Right lobe of liver (tissue), 6 donors: ENCODE measurements around the gene WBP2. TPM values are rescaled to one million over a fixed set of nuclear protein-coding genes. Genes with fewer than 3 reads are reported as not detected.

ENCODE experiments used
- ATAC-seq, 4 donors: fragments of 200-7000 bp; cut with Tn5 transposase; one replicate each; pipeline ENCODE4 v1.9.1; 2020; ENCODE audit warnings: mild to moderate bottlenecking in 4 of 4, moderate library complexity in 4 of 4
- DNase-seq, 3 donors: peaks; one replicate each; pipeline ENCODE4 v3.0.0-alpha.2; 2020
- H3K27ac ChIP-seq, 3 donors: fragments of 200-600 bp; one replicate each; pipeline ENCODE4 v1.8.0; 2022
- H3K27me3 ChIP-seq, 2 donors: fragments of 200-600 bp; one replicate each; pipeline ENCODE4 v1.8.0; 2022
- H3K36me3 ChIP-seq, 4 donors: fragments of 200-600 bp; sonication (generic) in 1 of 4; one replicate each; pipeline versions ENCODE4 v1.5.1 to v1.8.0; 2017 to 2022; ENCODE audit warnings: control low read depth in 1 of 4
- H3K4me1 ChIP-seq, 4 donors: fragments of 200-600 bp; sonication (generic) in 1 of 4; one replicate each; pipeline versions ENCODE4 v1.5.1 to v1.8.0; 2017 to 2022; ENCODE audit warnings: control low read depth in 1 of 4
- H3K4me3 ChIP-seq, 3 donors: fragments of 200-600 bp; one replicate each; pipeline ENCODE4 v1.8.0; 2022
- H3K9me3 ChIP-seq, 4 donors: fragments of 200-600 bp; sonication (generic) in 1 of 4; one replicate each; pipeline versions ENCODE4 v1.5.1 to v1.8.0; 2017 to 2022; ENCODE audit warnings: control low read depth in 1 of 4
- POLR2A ChIP-seq: fragments of 450-650 bp; IDR thresholded peaks from one replicate; pipeline ENCODE4 v1.6.1; 2017; ENCODE audit warnings: antibody characterized with exemption, mild to moderate bottlenecking
- WGBS: methylation state at CpG from one replicate; pipeline ENCODE4 v1.1.6; 2018; ENCODE audit warnings: low coverage, low lambda C conversion rate; ENCODE audit not compliant: insufficient coverage; ENCODE audit errors: missing lambda C conversion rate; 5-methylcytosine and 5-hydroxymethylcytosine counted together
- intact Hi-C, 2 donors: fragments of 100-400 bp; cut with DNase I; formaldehyde crosslinking; loops; one replicate each; pipeline versions ENCODE4 v1.11.2 to v1.14.1; 2022
- total RNA-seq, 6 experiments: library from RNA; depleted of rRNA in 2 of 6; stranded (reverse); fragments of >200 nt in 2 of 6; fragmentation: NEBNext Ultra II Directional in 3 of 6; extraction: Animal tissue kit (Norgen Biotek cat#: 25700) in 3 of 6; gene quantifications; one replicate each; pipeline versions ENCODE4 v1.1.0 to v1.2.4, GENCODE V29; 2016 to 2023
- TF ChIP-seq, protein P1 (sequence below), 4 donors: fragments of 200-600 bp in 3 of 4; fragments of 450-650 bp in 1 of 4; IDR thresholded peaks; one replicate each; pipeline versions ENCODE4 v1.5.1 to v1.8.0; 2016 to 2022; ENCODE audit warnings: antibody characterized with exemption in 4 of 4, mild to moderate bottlenecking in 2 of 4
- donor health status: DM: no; HTN: yes; CAD: no.
- donor health status: DM: no; HTN: no; CAD: no.
- donor health status: DM: no; HTN: no; CAD: no.
- donor health status: DM: no; HTN: yes; CAD: no.
- donor health status: DM: no; HTN: yes; CAD: no.

The WBP2 gene
- total RNA-seq, 6 experiments from 2014 or later: 57.5 to 99.2 (median 68.7) TPM

DNA sequence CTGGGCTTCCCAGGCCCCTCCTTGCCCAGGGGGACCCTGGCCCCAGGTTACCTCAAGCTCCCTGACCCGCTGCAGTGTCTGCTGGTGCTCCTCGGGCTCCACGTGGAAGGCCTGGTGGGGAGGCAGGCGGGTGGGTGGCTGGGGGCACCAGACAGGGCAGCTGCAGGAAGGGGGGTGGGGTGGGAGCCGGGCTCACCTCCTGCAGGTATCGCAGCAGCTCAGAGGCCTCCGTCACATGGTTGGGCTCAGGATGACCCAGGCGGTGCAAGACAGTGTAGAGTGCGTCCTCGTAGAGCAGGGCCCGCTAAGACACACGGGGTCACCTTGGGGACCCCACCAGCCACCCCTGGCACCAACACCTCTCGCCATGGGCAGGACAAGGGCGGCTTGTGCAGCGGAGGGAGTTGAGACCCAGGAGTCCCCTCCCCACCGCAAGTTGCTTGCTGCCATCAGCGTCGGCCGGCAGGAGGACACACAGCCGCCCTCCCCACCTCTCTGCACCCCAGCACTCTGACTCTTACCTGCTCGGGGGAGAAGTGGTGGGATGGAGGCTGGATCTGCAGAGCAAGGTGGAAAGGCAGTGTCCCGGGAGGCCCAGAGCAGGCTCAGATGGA lies 12.1 kb downstream of the WBP2 start:
- Histone ChIP-seq H3K27me3 (no peaks in the 10 kb centered on the region), H3K9me3 (no peaks in the 10 kb centered on the region), H3K4me1 (peaks cover 0 to 23% (median 3%) of the 10 kb centered on the region in 4 donors), H3K27ac (peak overlapping the region; percentile 9 to 83 (median 75)), H3K4me3 (peak overlapping the region; percentile 12 to 38 (median 28)), H3K36me3 (peaks cover 2 to 22% (median 15%) of the 10 kb centered on the region in 4 donors)
- intact Hi-C loops: no loop called here
- 31% methylated on average over 2 of the region's 22 CpGs for WGBS
- DNase-seq (no peak), ATAC-seq (no peak)
- TF ChIP-seq, protein P1, sequence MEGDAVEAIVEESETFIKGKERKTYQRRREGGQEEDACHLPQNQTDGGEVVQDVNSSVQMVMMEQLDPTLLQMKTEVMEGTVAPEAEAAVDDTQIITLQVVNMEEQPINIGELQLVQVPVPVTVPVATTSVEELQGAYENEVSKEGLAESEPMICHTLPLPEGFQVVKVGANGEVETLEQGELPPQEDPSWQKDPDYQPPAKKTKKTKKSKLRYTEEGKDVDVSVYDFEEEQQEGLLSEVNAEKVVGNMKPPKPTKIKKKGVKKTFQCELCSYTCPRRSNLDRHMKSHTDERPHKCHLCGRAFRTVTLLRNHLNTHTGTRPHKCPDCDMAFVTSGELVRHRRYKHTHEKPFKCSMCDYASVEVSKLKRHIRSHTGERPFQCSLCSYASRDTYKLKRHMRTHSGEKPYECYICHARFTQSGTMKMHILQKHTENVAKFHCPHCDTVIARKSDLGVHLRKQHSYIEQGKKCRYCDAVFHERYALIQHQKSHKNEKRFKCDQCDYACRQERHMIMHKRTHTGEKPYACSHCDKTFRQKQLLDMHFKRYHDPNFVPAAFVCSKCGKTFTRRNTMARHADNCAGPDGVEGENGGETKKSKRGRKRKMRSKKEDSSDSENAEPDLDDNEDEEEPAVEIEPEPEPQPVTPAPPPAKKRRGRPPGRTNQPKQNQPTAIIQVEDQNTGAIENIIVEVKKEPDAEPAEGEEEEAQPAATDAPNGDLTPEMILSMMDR (IDR thresholded peaks at IDR 0.05): no peak
- TF ChIP-seq POLR2A: no peak

DNA sequence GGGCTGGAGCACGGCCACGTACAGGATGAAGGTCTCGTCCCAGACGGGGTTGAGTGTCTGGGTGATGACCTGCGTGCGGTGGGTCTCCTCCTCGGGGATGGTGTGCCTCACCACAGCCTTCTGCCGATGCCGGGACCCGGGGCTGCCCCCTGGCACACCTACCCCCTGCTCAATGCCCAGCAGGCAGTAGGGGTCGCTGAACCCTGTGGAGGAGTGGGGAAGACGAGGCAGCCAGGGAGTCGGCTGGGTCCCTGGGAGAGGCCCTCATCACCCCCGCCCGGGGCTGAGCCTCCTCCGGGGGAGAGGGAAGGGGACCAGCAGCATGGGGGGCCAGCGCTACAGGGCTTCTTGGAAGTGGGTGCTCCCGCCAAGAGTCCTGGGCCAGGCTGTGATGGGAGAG lies 12.7 kb downstream of the WBP2 start:
- ATAC-seq (no peak), DNase-seq (no peak)
- intact Hi-C loops: no loop called here
- Histone ChIP-seq H3K36me3 (peaks cover 0 to 15% (median 9%) of the 10 kb centered on the region in 4 donors), H3K4me3 (no peak overlapping the region), H3K4me1 (peaks cover 0 to 19% (median 3%) of the 10 kb centered on the region in 4 donors), H3K27me3 (no peaks in the 10 kb centered on the region), H3K27ac (no peak overlapping the region), H3K9me3 (no peaks in the 10 kb centered on the region)
- WGBS: 83% methylated on average over 4 of the region's 18 CpGs
- TF ChIP-seq, protein P1 (IDR thresholded peaks at IDR 0.05): no peak
- TF ChIP-seq POLR2A: no peak

DNA sequence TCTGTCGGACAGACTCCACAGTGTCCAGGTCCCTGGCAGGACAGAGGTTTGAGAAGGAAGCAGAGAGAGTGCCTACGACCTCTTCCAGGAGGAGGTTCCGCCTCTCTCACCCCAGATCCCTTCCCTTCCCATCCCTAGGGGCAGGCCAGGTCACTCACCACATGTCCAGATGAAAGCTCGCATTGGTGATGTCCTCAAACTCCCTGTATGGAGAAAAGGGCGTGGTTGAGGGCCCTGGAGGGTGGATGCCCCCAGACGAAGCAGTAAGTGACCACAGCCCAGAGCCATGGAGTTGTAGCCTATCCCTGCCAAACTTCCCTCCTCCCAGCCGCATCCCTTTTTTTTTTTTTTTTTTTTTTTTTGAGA lies 14.4 kb downstream of the WBP2 start:
- no peak overlapping the region for H3K27ac ChIP-seq
- H3K4me3 ChIP-seq: no peak overlapping the region
- no peaks in the 10 kb centered on the region for H3K9me3 ChIP-seq
- DNase-seq (no peak), ATAC-seq (no peak)
- no peaks in the 10 kb centered on the region for H3K36me3 ChIP-seq
- H3K4me1 ChIP-seq: peaks cover 0 to 7% (median 3%) of the 10 kb centered on the region in 4 donors
- no peaks in the 10 kb centered on the region for H3K27me3 ChIP-seq
- intact Hi-C loops: no loop called here
- no peak for TF ChIP-seq POLR2A
- TF ChIP-seq, protein P1 (IDR thresholded peaks at IDR 0.05): no peak
- 62% methylated on average over 4 of the region's 7 CpGs for WGBS

- no peak overlapping the region for H3K4me3 ChIP-seq
- H3K4me1 ChIP-seq: peaks cover 0 to 4% (median 0%) of the 10 kb centered on the region in 4 donors
- no peaks in the 10 kb centered on the region for H3K36me3 ChIP-seq
- no peak overlapping the region for H3K27ac ChIP-seq
- H3K9me3 ChIP-seq: no peaks in the 10 kb centered on the region
- intact Hi-C loops: no loop called here
- no peak for DNase-seq
- no peak for TF ChIP-seq POLR2A
- TF ChIP-seq, protein P1 (IDR thresholded peaks at IDR 0.05): no peak
- WGBS: 94% methylated on average over 10 of the region's 36 CpGs
- no peaks in the 10 kb centered on the region for H3K27me3 ChIP-seq
- ATAC-seq: no peak
Observed at GRCh38 chr17:75839942-75840798, 15.0 kb downstream of the WBP2 start.
